ENCODE data around the gene JMY. TPM values are rescaled to one million over a fixed set of nuclear protein-coding genes. Genes with fewer than 3 reads are reported as not detected.

The JMY gene
- total and polyA plus RNA-seq, 2 of the 8 experiments (the other 6 are each of a cell fraction or from before 2014, with no cell fraction given): 2.8 to 13.9 TPM

DNA sequence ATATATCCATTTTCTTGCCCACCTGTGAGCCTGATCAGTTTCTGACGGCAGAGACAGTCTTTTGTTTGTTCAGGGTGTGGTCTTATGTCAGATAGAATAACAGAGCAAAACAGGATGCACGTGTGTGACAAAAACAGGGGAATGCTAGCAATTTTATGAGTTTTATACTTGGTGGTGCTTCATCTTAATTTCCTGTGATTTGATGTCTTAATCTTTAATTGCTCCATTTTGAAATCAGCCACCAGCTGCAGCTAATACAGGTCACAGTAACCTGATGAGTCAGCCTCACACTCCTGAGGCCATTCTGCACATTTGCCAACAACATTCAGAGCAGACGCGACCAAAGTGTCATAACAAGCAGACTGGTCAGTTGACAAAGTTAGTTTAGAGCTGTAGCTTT lies 42.3 kb upstream of the JMY start (continued):
- no peak for TF ChIP-seq CHD7 (IDR thresholded peaks at IDR 0.05; ENCODE audit: insufficient replicate concordance, low read length)
- TF ChIP-seq SIN3A (conservative IDR thresholded peaks at IDR 0.05 in 1 of 2, IDR thresholded peaks at IDR 0.05 in 1 of 2; ENCODE audit: low read depth in 1 of 2, low read length in 2 of 2): no peak
- TF ChIP-seq GABPA (IDR thresholded peaks at IDR 0.05; ENCODE audit: borderline replicate concordance, insufficient read depth, low read length): no peak
- TF ChIP-seq TEAD4 (IDR thresholded peaks at IDR 0.05; ENCODE audit: low read depth, low read length): no peak
- no peak for TF ChIP-seq RBBP5 (IDR thresholded peaks at IDR 0.05; ENCODE audit: borderline replicate concordance, low read depth, low read length)
- no peak for TF ChIP-seq SIRT6 (IDR thresholded peaks at IDR 0.05; ENCODE audit: low read length)
- no peak for TF ChIP-seq PHF8 (conservative IDR thresholded peaks at IDR 0.05; ENCODE audit: low read depth, low read length)
- TF ChIP-seq ZNF274 (IDR thresholded peaks at IDR 0.05; ENCODE audit: borderline replicate concordance, extremely low read depth, low read length): no peak
- TF ChIP-seq KDM1A (IDR thresholded peaks at IDR 0.05; ENCODE audit: borderline replicate concordance, low read length): no peak
- TF ChIP-seq CREB1 (IDR thresholded peaks at IDR 0.05): no peak
- TF ChIP-seq TBP (IDR thresholded peaks at IDR 0.05; ENCODE audit: low read depth, low read length): no peak
- no peak for TF ChIP-seq POLR2A (IDR thresholded peaks at IDR 0.05; ENCODE audit: control extremely low read depth in 1 of 2, low read depth in 2 of 2, low read length in 2 of 2)
- TF ChIP-seq BACH1 (IDR thresholded peaks at IDR 0.05; ENCODE audit: low read length): no peak
